SJSA1 (cell line): ENCODE measurements around the gene ZNHIT6. TPM values are rescaled to one million over a fixed set of nuclear protein-coding genes. Genes with fewer than 3 reads are reported as not detected.

Source experiments
- DNase-seq, 2 experiments: peaks; one replicate each; pipeline ENCODE4 v3.0.0-alpha.2; 2015 to 2020; ENCODE audit warnings: low spot score in 2 of 2, low read depth in 1 of 2
- H3K27ac ChIP-seq: fragments of 250-450 bp; sonication (Bioruptor Pico); 2 replicates; pipeline ENCODE4 v1.5.1; 2020; ENCODE audit warnings: mild to moderate bottlenecking, moderate library complexity
- H3K27me3 ChIP-seq: fragments of 250-450 bp; sonication (Bioruptor Pico); replicated peaks from 2 replicates; pipeline ENCODE4 v1.5.1; 2020; ENCODE audit warnings: mild to moderate bottlenecking, moderate library complexity
- H3K36me3 ChIP-seq: fragments of 250-450 bp; sonication (Bioruptor Pico); 2 replicates; pipeline ENCODE4 v1.5.1; 2020; ENCODE audit warnings: mild to moderate bottlenecking
- H3K4me1 ChIP-seq: fragments of 250-450 bp; sonication (Bioruptor Pico); replicated peaks from 2 replicates; pipeline ENCODE4 v1.6.1; 2021; ENCODE audit warnings: mild to moderate bottlenecking
- H3K4me3 ChIP-seq: fragments of 250-450 bp; sonication (Bioruptor Pico); 2 replicates; pipeline ENCODE4 v1.5.1; 2020; ENCODE audit warnings: mild to moderate bottlenecking
- H3K9me3 ChIP-seq: fragments of 250-450 bp; sonication (Bioruptor Pico); replicated peaks from 2 replicates; pipeline ENCODE4 v1.5.1; 2020; ENCODE audit warnings: mild to moderate bottlenecking
- total RNA-seq: library from RNA; depleted of rRNA; stranded (reverse); fragments of >200 nt; shearing (Covaris generic); gene quantifications from 2 replicates; pipeline ENCODE4 v1.2.3, GENCODE V29; 2014; rRNA removed

Gene ZNHIT6
- total RNA-seq, 1 experiment from 2014 or later = 15.2 TPM

- no peak overlapping the region for H3K4me3 ChIP-seq
- H3K9me3 ChIP-seq = no peaks in the 10 kb centered on the region
- DNase-seq = peak in 1 of 2 experiments; percentile 38
- H3K27ac ChIP-seq = peak overlapping the region; percentile 82
- peaks cover 54% of the 10 kb centered on the region for H3K4me1 ChIP-seq
- no peaks in the 10 kb centered on the region for H3K36me3 ChIP-seq
- no peaks in the 10 kb centered on the region for H3K27me3 ChIP-seq
Observed at GRCh38 chr1:85606414-85606800, 101.8 kb downstream of the ZNHIT6 start.

- H3K4me1 ChIP-seq = peaks cover 47% of the 10 kb centered on the region
- H3K27me3 ChIP-seq = no peaks in the 10 kb centered on the region
- no peak overlapping the region for H3K4me3 ChIP-seq
- no peaks in the 10 kb centered on the region for H3K9me3 ChIP-seq
- no peaks in the 10 kb centered on the region for H3K36me3 ChIP-seq
- peak overlapping the region; percentile 82 for H3K27ac ChIP-seq
- DNase-seq = peak in 1 of 2 experiments; percentile 38
Observed at GRCh38 chr1:85605484-85606413, 102.5 kb downstream of the ZNHIT6 start.

DNA sequence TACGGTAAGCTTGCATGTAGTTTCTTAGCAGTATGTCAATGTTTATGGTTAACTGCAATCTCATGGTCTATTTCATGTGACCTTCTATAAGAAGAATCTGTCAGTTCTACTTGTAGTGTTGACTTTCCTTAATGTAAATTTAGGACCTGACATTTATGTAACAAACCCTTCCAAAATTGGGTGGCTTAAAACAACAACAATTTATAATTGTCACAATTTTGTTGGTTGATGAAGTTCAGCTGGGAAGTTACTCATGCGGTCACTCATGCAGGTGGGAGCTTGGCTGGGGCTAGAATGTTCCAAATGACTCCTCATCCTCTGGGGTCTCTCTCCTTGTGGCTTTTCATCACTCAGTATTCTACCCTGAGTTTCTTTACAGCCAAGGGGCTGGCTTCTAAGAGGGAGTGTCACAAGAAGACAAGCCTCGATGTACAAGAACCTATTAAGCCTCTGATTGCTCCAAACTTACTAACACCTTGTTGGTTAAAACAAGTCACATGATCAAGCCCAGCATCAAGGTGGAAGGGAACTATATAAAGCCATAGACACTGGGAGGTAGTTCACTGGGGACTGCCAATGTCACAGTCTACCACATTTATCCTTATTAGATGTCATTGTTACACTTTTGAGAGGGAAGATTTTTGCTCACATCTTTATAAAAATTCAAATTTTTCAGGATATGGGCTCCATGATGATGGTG lies 103.8 kb downstream of the ZNHIT6 start:
- H3K36me3 ChIP-seq = no peaks in the 10 kb centered on the region
- H3K4me3 ChIP-seq = no peak overlapping the region
- no peaks in the 10 kb centered on the region for H3K9me3 ChIP-seq
- H3K27me3 ChIP-seq = no peaks in the 10 kb centered on the region
- H3K4me1 ChIP-seq = peaks cover 34% of the 10 kb centered on the region
- H3K27ac ChIP-seq = no peak overlapping the region
- no peak for DNase-seq

DNA sequence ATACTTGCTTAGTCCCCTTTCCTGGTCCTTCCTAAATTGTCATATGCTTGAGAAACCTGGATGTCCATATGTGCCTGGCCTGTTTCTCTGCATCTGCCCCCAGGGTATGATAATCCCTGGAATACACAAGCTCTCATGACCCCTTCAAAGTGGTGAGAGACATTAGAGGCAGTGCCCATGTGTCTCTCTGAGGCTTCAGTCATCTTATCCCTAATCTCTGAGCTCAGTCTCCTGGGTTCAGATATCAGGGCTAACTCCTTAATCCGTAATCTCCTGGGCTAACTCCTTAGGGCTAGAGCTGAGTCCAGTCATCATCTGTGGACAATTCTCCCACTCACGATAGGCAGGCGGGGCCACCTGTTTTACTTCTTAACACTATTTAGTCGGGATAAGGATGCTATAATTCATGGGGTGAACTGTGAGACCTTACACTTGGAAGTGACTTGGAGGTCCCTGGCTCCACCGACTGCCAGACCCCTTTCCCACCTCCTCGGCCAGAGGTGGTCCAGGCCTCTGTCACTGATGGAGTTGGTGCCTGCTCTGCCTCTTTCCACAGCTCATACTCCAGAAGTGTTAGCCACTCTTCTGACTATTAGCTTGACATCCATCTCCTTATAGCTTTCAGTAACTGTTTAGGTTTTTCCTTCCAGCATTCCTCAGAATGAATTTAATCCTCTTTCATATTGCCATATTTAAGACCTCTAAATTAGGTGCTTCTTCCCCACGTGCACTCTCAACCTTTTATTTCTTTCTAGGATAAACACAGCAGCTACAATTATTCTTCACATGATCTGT lies 105.0 kb downstream of the ZNHIT6 start:
- H3K27me3 ChIP-seq = no peaks in the 10 kb centered on the region
- no peak for DNase-seq
- no peak overlapping the region for H3K27ac ChIP-seq
- no peaks in the 10 kb centered on the region for H3K9me3 ChIP-seq
- no peaks in the 10 kb centered on the region for H3K36me3 ChIP-seq
- H3K4me3 ChIP-seq = no peak overlapping the region
- H3K4me1 ChIP-seq = peaks cover 30% of the 10 kb centered on the region

DNA sequence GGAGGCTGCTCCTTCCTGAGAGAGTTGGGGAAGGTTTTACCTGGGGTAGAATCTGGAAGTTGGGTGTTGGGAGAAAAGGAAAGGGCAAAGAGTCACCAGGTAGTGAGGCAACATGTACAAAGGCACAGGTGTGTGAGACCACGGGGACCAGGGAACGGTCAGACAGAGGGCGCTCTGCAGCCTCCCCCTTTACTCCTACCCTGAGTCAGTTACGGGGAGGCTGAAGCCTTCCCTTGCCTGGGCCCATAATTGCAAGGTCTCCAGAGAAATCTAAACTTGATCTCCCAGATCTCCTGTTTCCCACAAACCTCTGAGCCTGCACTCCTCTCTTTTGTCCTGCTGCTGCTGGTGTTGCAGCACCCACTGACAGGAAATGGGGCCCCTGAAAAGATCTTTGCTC lies 105.7 kb downstream of the ZNHIT6 start:
- DNase-seq = no peak
- Histone ChIP-seq H3K27ac (no peak overlapping the region), H3K4me1 (peaks cover 23% of the 10 kb centered on the region), H3K4me3 (no peak overlapping the region), H3K9me3 (no peaks in the 10 kb centered on the region), H3K27me3 (no peaks in the 10 kb centered on the region), H3K36me3 (no peaks in the 10 kb centered on the region)

GRCh38 chr1:85601901-85602300 lies 106.3 kb downstream of the ZNHIT6 start:
- H3K27ac ChIP-seq = no peak overlapping the region
- no peak overlapping the region for H3K4me3 ChIP-seq
- no peaks in the 10 kb centered on the region for H3K9me3 ChIP-seq
- DNase-seq = no peak
- H3K36me3 ChIP-seq = no peaks in the 10 kb centered on the region
- no peaks in the 10 kb centered on the region for H3K27me3 ChIP-seq
- H3K4me1 ChIP-seq = peaks cover 21% of the 10 kb centered on the region

DNA sequence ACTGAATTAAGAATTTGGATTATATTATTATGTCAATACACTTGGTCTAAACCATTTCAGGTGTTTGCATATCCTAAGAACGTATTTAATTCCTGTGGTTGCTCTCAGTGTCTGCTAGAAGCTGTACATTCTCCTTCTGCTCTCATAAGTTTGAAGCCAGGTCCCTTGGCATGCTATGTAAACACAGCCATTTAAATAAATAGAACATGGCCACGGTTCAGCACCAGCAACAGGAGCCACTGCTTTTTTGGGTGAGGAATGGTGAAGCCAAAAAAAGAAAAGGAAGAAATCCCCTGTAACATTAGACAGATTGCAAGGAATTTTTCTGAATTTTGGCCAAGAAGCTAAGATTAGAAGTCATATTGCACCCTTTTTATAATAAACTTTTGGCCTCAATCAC lies 108.6 kb downstream of the ZNHIT6 start:
- Histone ChIP-seq H3K36me3 (no peaks in the 10 kb centered on the region), H3K4me1 (peaks cover 8% of the 10 kb centered on the region), H3K9me3 (no peaks in the 10 kb centered on the region), H3K27me3 (no peaks in the 10 kb centered on the region), H3K27ac (no peak overlapping the region), H3K4me3 (no peak overlapping the region)
- no peak for DNase-seq

Other genes with a start within 250 kb of the ZNHIT6 start
- gene DDAH1, start 243.3 kb downstream of the ZNHIT6 start, total RNA-seq = 97.5 and 108 TPM in 2 replicates
- 47.8 and 65.3 TPM in 2 replicates for gene CCN1, start 127.7 kb downstream of the ZNHIT6 start, total RNA-seq